GM12878 (cell line): ENCODE results near the gene DUOXA1. TPM values are rescaled to one million over a fixed set of nuclear protein-coding genes. Genes with fewer than 3 reads are reported as not detected.

Experiments
- ATAC-seq: fragments of 200-7000 bp; cut with Tn5 transposase; 3 replicates; pipeline ENCODE4 v1.9.1; 2020; ENCODE audit warnings: mild to moderate bottlenecking, moderate library complexity
- BruUV-seq: library from RNA; stranded (reverse); fragments of 400-500 nt; replicated peaks from 2 replicates; lab custom pipeline; 2021; lab: Mats Ljungman, UMichigan
- CTCF ChIA-PET: fragments of 300-600 bp; sonication (Branson Sonifier 250); formaldehyde crosslinking; extraction: SDS; loops from one replicate; lab custom pipeline; 2021; ENCODE audit warnings: inconsistent platforms; lab: Yijun Ruan, JAX
- POLR2A ChIA-PET: fragments of 350-600 bp; formaldehyde crosslinking; extraction: SDS; loops from one replicate; lab custom pipeline; 2021; ENCODE audit warnings: inconsistent platforms; lab: Charles Lee
- RAD21 ChIA-PET: fragments of 300-600 bp; sonication (Branson Sonifier 250); formaldehyde crosslinking; loops from one replicate; lab custom pipeline; 2023; ENCODE audit warnings: antibody characterized with exemption; ENCODE audit not compliant: unreplicated experiment; lab: Charles Lee
- SMC1A ChIA-PET: fragments of 300-600 bp; sonication (Branson Sonifier 250); formaldehyde crosslinking; loops from one replicate; lab custom pipeline; 2023; ENCODE audit not compliant: unreplicated experiment, uncharacterized antibody; lab: Charles Lee
- DNase-seq: peaks from one replicate; pipeline ENCODE4 v3.0.0-alpha.2; 2011; ENCODE audit warnings: low read depth, low spot score
- FAIRE-seq: peaks from 3 replicates; lab custom pipeline; 2011; peaks lifted over from hg19 to GRCh38; lab: Jason Lieb, UNC
- H2AFZ ChIP-seq: 2 replicates; pipeline ENCODE4 v1.6.0; 2011; ENCODE audit warnings: low read depth, low read length, control low read depth; ENCODE audit not compliant: control insufficient read depth
- H3K27ac ChIP-seq: 2 replicates; pipeline ENCODE4 v1.5.1; 2011; ENCODE audit warnings: control low read depth; ENCODE audit not compliant: control insufficient read depth, insufficient read depth
- H3K27me3 ChIP-seq, 2 experiments: replicated peaks in 1 of 2; 2 replicates each; pipeline versions ENCODE4 v1.6.0 to v1.6.1; 2011; ENCODE audit warnings: low read length in 1 of 2; ENCODE audit not compliant: control insufficient read depth in 2 of 2, insufficient read depth in 2 of 2
- H3K36me3 ChIP-seq, 2 experiments: 2 replicates each; pipeline ENCODE4 v1.5.1; 2011; ENCODE audit warnings: low read length in 1 of 2; ENCODE audit not compliant: control insufficient read depth in 2 of 2, insufficient read depth in 2 of 2
- H3K4me1 ChIP-seq: 2 replicates; pipeline ENCODE4 v1.6.1; 2011; ENCODE audit warnings: mild to moderate bottlenecking, low read length, moderate library complexity, mixed read lengths; ENCODE audit not compliant: control insufficient read depth, insufficient read depth
- H3K4me2 ChIP-seq: 2 replicates; pipeline ENCODE4 v1.6.0; 2011; ENCODE audit warnings: control low read depth; ENCODE audit not compliant: control insufficient read depth, insufficient read depth
- H3K4me3 ChIP-seq: fragments of 200-600 bp; sonication (generic); 2 replicates; pipeline ENCODE4 v1.5.1; 2016
- H3K79me2 ChIP-seq: 2 replicates; pipeline ENCODE4 v1.6.0; 2011; ENCODE audit warnings: low read length; ENCODE audit not compliant: control insufficient read depth, insufficient read depth
- H3K9ac ChIP-seq: 2 replicates; pipeline ENCODE4 v1.8.0; 2011; ENCODE audit warnings: low read length, control low read depth, mixed read lengths; ENCODE audit not compliant: control insufficient read depth, insufficient read depth
- H3K9me3 ChIP-seq: replicated peaks from 3 replicates; pipeline ENCODE4 v1.5.1; 2011; ENCODE audit warnings: mild to moderate bottlenecking, low read length; ENCODE audit not compliant: control insufficient read depth, insufficient read depth
- H4K20me1 ChIP-seq: 2 replicates; pipeline ENCODE4 v1.6.0; 2011; ENCODE audit not compliant: control insufficient read depth, insufficient read depth
- ZNF592 ChIP-seq: fragments of 450-650 bp; IDR thresholded peaks from 2 replicates; pipeline ENCODE4 v1.6.1; 2017; ENCODE audit warnings: mild to moderate bottlenecking, moderate library complexity
- WGBS: methylation state at CpG from one replicate; pipeline ENCODE4 v1.1.6; 2016; ENCODE audit warnings: low lambda C conversion rate; ENCODE audit not compliant: insufficient replicate concordance, insufficient coverage; ENCODE audit errors: missing lambda C conversion rate; 5-methylcytosine and 5-hydroxymethylcytosine counted together
- in situ Hi-C: fragments of 300-500 bp; cut with MboI; formaldehyde crosslinking; loops from 9 replicates; pipeline ENCODE4 v1.14.3; 2018; ENCODE audit warnings: mixed read lengths
- intact Hi-C: fragments of 100-400 bp; cut with micrococcal nuclease; formaldehyde crosslinking; loops from one replicate; pipeline ENCODE4 v1.14.2; 2022; ENCODE audit not compliant: unreplicated experiment
- polyA plus RNA-seq, 11 experiments: library from polyadenylated mRNA; depleted of rRNA in 4 of 11; unstranded in 6 of 11; stranded (reverse) in 5 of 11; fragments of >200 nt; fragmentation: Nextera tagmentation in 4 of 11; fragmentation: Illumina TruSeq in 1 of 11; extraction: Ambion mirVana in 4 of 11; extraction: Trizol in 1 of 11; gene quantifications; 1 replicate in 1 of 11; 2 replicates in 10 of 11; pipeline versions ENCODE4 v1.2.1 to v1.2.3, GENCODE V29; 2011 to 2016; ENCODE audit warnings: inconsistent platforms in 2 of 11, missing spikeins in 2 of 11, low read depth in 1 of 11
- total RNA-seq, 4 experiments: library from RNA; depleted of rRNA in 3 of 4; stranded (reverse); fragments of >200 nt in 3 of 4; fragmentation: Illumina TruSeq in 1 of 4; extraction: Trizol in 1 of 4; gene quantifications; 2 replicates each; pipeline versions ENCODE4 v1.2.1 to v1.2.3, GENCODE V29; 2013 to 2021

Gene DUOXA1
- total and polyA plus RNA-seq, 10 of the 15 experiments (the other 5 are each of a cell fraction or from before 2014, with no cell fraction given): 0.08 TPM; not detected in 9

- WGBS: 67% methylated on average over 7 of the region's 7 CpGs
- H3K36me3 ChIP-seq: no peaks in the 10 kb centered on the region
- H3K9ac ChIP-seq: no peak overlapping the region
- H4K20me1 ChIP-seq: no peaks in the 10 kb centered on the region
- in situ Hi-C loops (no loop called here), intact Hi-C loops (no loop called here)
- H3K27ac ChIP-seq: no peak overlapping the region
- H3K4me1 ChIP-seq: no peaks in the 10 kb centered on the region
- no peaks in the 10 kb centered on the region for H3K9me3 ChIP-seq
- H2AFZ ChIP-seq: no peak overlapping the region
- no peak for ATAC-seq
- RAD21 ChIA-PET: interaction anchor here (0.6 kb wide), 1 partner anchor 428 kb away, joined by 3 read pairs; no protein-coding TSS in a partner anchor
- BruUV-seq: no TSS peak
- H3K27me3 ChIP-seq: peaks cover 7 to 12% of the 10 kb centered on the region in 2 experiments
- no peak overlapping the region for H3K4me3 ChIP-seq
- CTCF ChIA-PET: interaction anchor here (1.4 to 4.6 kb wide), 5 partner anchors 9 to 74 kb away, joined by 4 to 23 read pairs (median 8); no protein-coding TSS in a partner anchor
- no peak for TF ChIP-seq ZNF592
- no peak for DNase-seq
- no peaks in the 10 kb centered on the region for H3K79me2 ChIP-seq
- SMC1A ChIA-PET: interaction anchor here (0.9 kb wide), 1 partner anchor 43 kb away, joined by 4 read pairs; no protein-coding TSS in a partner anchor
- H3K4me2 ChIP-seq: no peak overlapping the region
- FAIRE-seq: no peak
- POLR2A ChIA-PET: no interaction called here
These were observed 767 bp upstream of the DUOXA1 start for GRCh38 chr15:45130291-45131000.
